Measurements from ENCODE around the gene TM2D3.

- TF ChIP-seq CTCF (IDR thresholded peaks at IDR 0.05 in 2 of 3, conservative IDR thresholded peaks at IDR 0.05 in 1 of 3; ENCODE audit: borderline replicate concordance in 1 of 3, insufficient read depth in 1 of 3, low read depth in 2 of 3, low read length in 2 of 3) (no peak), YY1 (IDR thresholded peaks at IDR 0.05; ENCODE audit: extremely low read depth, insufficient replicate concordance, low read depth, low read length) (no peak), EGR1 (IDR thresholded peaks at IDR 0.05; ENCODE audit: low read depth) (no peak)
Measured at GRCh38 chr15:101676921-101677329, 24.7 kb upstream of the TM2D3 start.

All from HCT116 (cell line).